OCI-LY3 (cell line): ENCODE data around the gene SPRYD7.

ENCODE experiments used
- CTCF ChIP-seq: fragments of 200-600, 300-600 bp; sonication (generic); IDR thresholded peaks from 2 replicates; pipeline ENCODE4 v1.5.1; 2014; ENCODE audit warnings: antibody characterized with exemption, low read length, low read depth
- EZH2phosphoT487 ChIP-seq: fragments of 200-600 bp; shearing (Covaris generic); IDR thresholded peaks from 2 replicates; pipeline ENCODE4 v1.6.1; 2018; ENCODE audit warnings: antibody characterized with exemption, mixed run types, low read depth

- TF ChIP-seq EZH2phosphoT487, result no peak
- no peak for TF ChIP-seq CTCF
Observed at GRCh38 chr13:49927755-49928154, 8.4 kb downstream of the SPRYD7 start.
